Spleen (tissue), 11 donors: Measurements from ENCODE around the gene RAB27A. TPM values are rescaled to one million over a fixed set of nuclear protein-coding genes. Genes with fewer than 3 reads are reported as not detected.

Experiments
- DNase-seq: peaks from one replicate; pipeline ENCODE4 v3.0.0-alpha.2; 2020
- H3K27ac ChIP-seq, 8 donors: fragments of 200-600 bp; sonication (generic) in 7 of 8; 1 replicate in 4 of 8; 2 replicates in 4 of 8; pipeline versions ENCODE4 v1.5.0 to v1.8.0; 2016 to 2021; ENCODE audit warnings: inconsistent platforms in 4 of 8, mild to moderate bottlenecking in 4 of 8, moderate library complexity in 1 of 8
- H3K27me3 ChIP-seq, 7 donors: fragments of 200-600 bp; sonication (generic) in 6 of 7; replicated peaks in 1 of 7; 1 replicate in 4 of 7; 2 replicates in 3 of 7; pipeline versions ENCODE4 v1.5.0 to v1.8.0; 2016 to 2021; ENCODE audit warnings: inconsistent platforms in 3 of 7, mild to moderate bottlenecking in 1 of 7
- H3K36me3 ChIP-seq, 6 donors: fragments of 200-600 bp; sonication (generic) in 5 of 6; 1 replicate in 4 of 6; 2 replicates in 2 of 6; pipeline versions ENCODE4 v1.5.0 to v1.8.0; 2016 to 2021; ENCODE audit warnings: inconsistent platforms in 2 of 6
- H3K4me1 ChIP-seq, 6 donors: fragments of 200-600 bp; sonication (generic) in 5 of 6; 1 replicate in 3 of 6; 2 replicates in 3 of 6; pipeline versions ENCODE4 v1.5.0 to v1.8.0; 2016 to 2021; ENCODE audit warnings: inconsistent platforms in 3 of 6
- H3K4me3 ChIP-seq, 8 donors: fragments of 200-600 bp; sonication (generic) in 7 of 8; 1 replicate in 4 of 8; 2 replicates in 4 of 8; pipeline versions ENCODE4 v1.5.0 to v1.8.0; 2016 to 2021; ENCODE audit warnings: inconsistent platforms in 4 of 8, mild to moderate bottlenecking in 4 of 8, moderate library complexity in 2 of 8
- H3K9me3 ChIP-seq, 8 donors: fragments of 200-600 bp; sonication (generic) in 7 of 8; 1 replicate in 4 of 8; 2 replicates in 4 of 8; pipeline versions ENCODE4 v1.5.0 to v1.8.0; 2016 to 2021; ENCODE audit warnings: inconsistent platforms in 4 of 8
- CTCF ChIP-seq, 11 experiments: fragments of 200-600 bp in 7 of 11; fragments of 450-650 bp in 4 of 11; sonication (generic) in 4 of 11; IDR thresholded peaks in 8 of 11; conservative IDR thresholded peaks in 3 of 11; 1 replicate in 7 of 11; 2 replicates in 4 of 11; pipeline versions ENCODE4 v1.4.0 to v1.8.0; 2016 to 2021; ENCODE audit warnings: antibody characterized with exemption in 11 of 11, inconsistent platforms in 4 of 11, mild to moderate bottlenecking in 1 of 11
- POLR2A ChIP-seq, 3 donors: fragments of 450-650 bp; IDR thresholded peaks; one replicate each; pipeline ENCODE4 v1.5.1; 2017; ENCODE audit warnings: antibody characterized with exemption in 3 of 3, mild to moderate bottlenecking in 1 of 3
- POLR2AphosphoS5 ChIP-seq, 3 donors: sonication (generic); formaldehyde crosslinking; IDR thresholded peaks; one replicate each; pipeline ENCODE4 v1.5.1; 2017; ENCODE audit warnings: antibody characterized with exemption in 3 of 3
- WGBS, 5 donors: extraction: QIAGEN DNeasy Blood & Tissue Kit in 3 of 5; methylation state at CpG; one replicate each; pipeline versions ENCODE4 v1.1.5 to v1.1.7; 2013 to 2018; 5-methylcytosine and 5-hydroxymethylcytosine counted together
- intact Hi-C: fragments of 100-400 bp; cut with DNase I; formaldehyde crosslinking; loops from one replicate; pipeline ENCODE4 v1.15.0; 2023; ENCODE audit warnings: low total_unique reads
- polyA plus RNA-seq, 3 donors: library from polyadenylated mRNA; stranded (reverse); fragments of 200-250 nt; gene quantifications; one replicate each; pipeline ENCODE4 v1.2.1, GENCODE V29; 2013
- total RNA-seq, 7 donors: library from RNA; depleted of rRNA in 3 of 7; stranded (reverse); fragments of >200 nt in 3 of 7; fragmentation: NEBNext Ultra II Directional in 4 of 7; extraction: Animal tissue kit (Norgen Biotek cat#: 25700) in 4 of 7; gene quantifications; one replicate each; pipeline versions ENCODE4 v1.1.0 to v1.2.1, GENCODE V29; 2016 to 2021
- donor health status: healthy with polysubstance abuse.
- donor health status: DM: no; HTN: no; CAD: no; lungs with moderate emphysema.
- donor health status: DM: no; HTN: no; CAD: no.
- donor health status: Bipolar disorder and iron deficiency.
- donor health status: healthy.
- donor health status: DM: no; HTN: no; CAD: no.
- donor health status: DM: yes; HTN: yes; CAD: no.

RAB27A gene
- total and polyA plus RNA-seq, 10 donors: 9.4 to 72.0 (median 36.5) TPM

GRCh38 chr15:55257012-55257670 lies 32.5 kb downstream of the RAB27A start:
- Histone ChIP-seq H3K4me3 (no peak overlapping the region), H3K9me3 (no peaks in the 10 kb centered on the region), H3K27ac (peak overlapping the region in 4 of 8 donors; percentile 19 to 86 (median 84)), H3K27me3 (no peaks in the 10 kb centered on the region), H3K36me3 (peaks cover 0 to 20% (median 0%) of the 10 kb centered on the region in 6 donors), H3K4me1 (peaks cover 4 to 94% (median 44%) of the 10 kb centered on the region in 6 donors)
- DNase-seq: no peak
- TF ChIP-seq POLR2A (IDR thresholded peaks at IDR 0.05) (no peak), CTCF (IDR thresholded peaks at IDR 0.05 in 8 of 11, conservative IDR thresholded peaks at IDR 0.05 in 3 of 11) (no peak), POLR2AphosphoS5 (IDR thresholded peaks at IDR 0.05) (no peak)
- WGBS, 5 donors: 86 to 100% (median 95%) methylated on average over 1 of the region's 1 CpG
- intact Hi-C loops: no loop called here

GRCh38 chr15:55256281-55257011 lies 33.2 kb downstream of the RAB27A start:
- Histone ChIP-seq H3K27me3 (no peaks in the 10 kb centered on the region), H3K4me1 (peaks cover 4 to 95% (median 48%) of the 10 kb centered on the region in 6 donors), H3K9me3 (no peaks in the 10 kb centered on the region), H3K4me3 (peak overlapping the region in 1 of 8 donors; percentile 64), H3K27ac (peak overlapping the region in 7 of 8 donors; percentile 62 to 86 (median 75)), H3K36me3 (peaks cover 0 to 15% (median 0%) of the 10 kb centered on the region in 6 donors)
- intact Hi-C loops: no loop called here
- TF ChIP-seq POLR2AphosphoS5 (IDR thresholded peaks at IDR 0.05): no peak
- TF ChIP-seq POLR2A (IDR thresholded peaks at IDR 0.05): no peak
- TF ChIP-seq CTCF (IDR thresholded peaks at IDR 0.05 in 8 of 11, conservative IDR thresholded peaks at IDR 0.05 in 3 of 11): no peak
- WGBS, 5 donors: 83 to 90% (median 86%) methylated on average over 4 of the region's 4 CpGs
- no peak for DNase-seq

GRCh38 chr15:55255714-55256113 lies 33.9 kb downstream of the RAB27A start:
- 31 to 42% (median 34%) methylated on average over 5 of the region's 5 CpGs for WGBS, 5 donors
- peaks cover 0 to 15% (median 0%) of the 10 kb centered on the region in 6 donors for H3K36me3 ChIP-seq
- peak overlapping the region in 6 of 8 donors; percentile 6 to 64 (median 22) for H3K4me3 ChIP-seq
- intact Hi-C loops: no loop called here
- H3K27ac ChIP-seq: peak overlapping the region in 7 of 8 donors; percentile 62 to 86 (median 75)
- H3K4me1 ChIP-seq: peaks cover 8 to 96% (median 55%) of the 10 kb centered on the region in 6 donors
- H3K27me3 ChIP-seq: no peaks in the 10 kb centered on the region
- DNase-seq: no peak
- H3K9me3 ChIP-seq: no peaks in the 10 kb centered on the region
- TF ChIP-seq CTCF (IDR thresholded peaks at IDR 0.05 in 8 of 11, conservative IDR thresholded peaks at IDR 0.05 in 3 of 11) (no peak), POLR2AphosphoS5 (IDR thresholded peaks at IDR 0.05) (peak in 1 of 3 donors; percentile 17), POLR2A (IDR thresholded peaks at IDR 0.05) (no peak)
